KMS-11 (cell line): ENCODE results near the gene HLA-DPB1.

Experiments used
- H2AFZ ChIP-seq: fragments of 200-600 bp; sonication (generic); 2 replicates; pipeline ENCODE4 v1.6.1; 2016; ENCODE audit warnings: antibody characterized with exemption, mixed run types, low read depth
- H3K27ac ChIP-seq: fragments of 200-600 bp; sonication (generic); 2 replicates; pipeline ENCODE4 v1.6.1; 2016; ENCODE audit warnings: mild to moderate bottlenecking, mixed run types
- H3K27me3 ChIP-seq: fragments of 200-600 bp; sonication (generic); 2 replicates; pipeline ENCODE4 v1.6.1; 2017; ENCODE audit warnings: mild to moderate bottlenecking, low read depth, mixed run types, moderate library complexity; ENCODE audit not compliant: insufficient read depth
- H3K36me3 ChIP-seq: fragments of 200-600 bp; sonication (generic); 2 replicates; pipeline ENCODE4 v1.6.1; 2017; ENCODE audit warnings: mild to moderate bottlenecking, mixed run types; ENCODE audit not compliant: insufficient read depth
- H3K4me1 ChIP-seq: fragments of 200-600 bp; sonication (generic); 2 replicates; pipeline ENCODE4 v1.6.1; 2016; ENCODE audit warnings: mild to moderate bottlenecking, low read depth, mixed run types; ENCODE audit not compliant: poor library complexity, severe bottlenecking
- H3K4me2 ChIP-seq: fragments of 200-600 bp; sonication (generic); 2 replicates; pipeline ENCODE4 v1.7.0; 2016; ENCODE audit warnings: mild to moderate bottlenecking, mixed run types
- H3K4me3 ChIP-seq: fragments of 200-600 bp; sonication (generic); IDR thresholded peaks from 2 replicates; pipeline ENCODE4 v1.6.1; 2017; ENCODE audit warnings: low read depth, low read length, mixed read lengths; ENCODE audit not compliant: insufficient read depth
- H3K79me2 ChIP-seq: fragments of 200-600 bp; sonication (generic); 2 replicates; pipeline ENCODE4 v1.6.1; 2016; ENCODE audit warnings: low read depth, mixed run types; ENCODE audit not compliant: insufficient read depth
- H3K9ac ChIP-seq: fragments of 200-600 bp; sonication (generic); 2 replicates; pipeline ENCODE4 v1.6.1; 2016; ENCODE audit warnings: mild to moderate bottlenecking, mixed run types
- H4K20me1 ChIP-seq: fragments of 200-600 bp; sonication (generic); 2 replicates; pipeline ENCODE4 v1.6.1; 2016; ENCODE audit warnings: mild to moderate bottlenecking, mixed run types; ENCODE audit not compliant: insufficient read depth
- CTCF ChIP-seq: fragments of 200-600 bp; sonication (generic); conservative IDR thresholded peaks from 2 replicates; pipeline ENCODE4 v1.6.1; 2017; ENCODE audit warnings: low read depth, mild to moderate bottlenecking, antibody characterized with exemption, low read length, moderate library complexity, mixed read lengths

Gene HLA-DPB1

GRCh38 chr6:33050014-33050810 lies 25.6 kb upstream of the HLA-DPB1 start:
- no peak overlapping the region for H3K27ac ChIP-seq
- no peak overlapping the region for H3K4me3 ChIP-seq
- H3K79me2 ChIP-seq: no peaks in the 10 kb centered on the region
- no peaks in the 10 kb centered on the region for H3K27me3 ChIP-seq
- H3K9ac ChIP-seq: no peak overlapping the region
- no peak overlapping the region for H3K4me2 ChIP-seq
- H4K20me1 ChIP-seq: no peaks in the 10 kb centered on the region
- H2AFZ ChIP-seq: no peak overlapping the region
- TF ChIP-seq CTCF: no peak
- no peaks in the 10 kb centered on the region for H3K4me1 ChIP-seq
- H3K36me3 ChIP-seq: no peaks in the 10 kb centered on the region

GRCh38 chr6:33052627-33053026 lies 23.2 kb upstream of the HLA-DPB1 start:
- Histone ChIP-seq H3K79me2 (no peaks in the 10 kb centered on the region), H3K4me2 (no peak overlapping the region), H3K27ac (no peak overlapping the region), H3K4me1 (no peaks in the 10 kb centered on the region), H4K20me1 (no peaks in the 10 kb centered on the region), H2AFZ (no peak overlapping the region), H3K27me3 (no peaks in the 10 kb centered on the region), H3K9ac (no peak overlapping the region), H3K36me3 (no peaks in the 10 kb centered on the region), H3K4me3 (no peak overlapping the region)
- TF ChIP-seq CTCF: no peak

- Histone ChIP-seq H3K4me1 (no peaks in the 10 kb centered on the region), H3K27me3 (no peaks in the 10 kb centered on the region), H3K9ac (no peak overlapping the region), H3K4me2 (no peak overlapping the region), H3K79me2 (no peaks in the 10 kb centered on the region), H4K20me1 (no peaks in the 10 kb centered on the region), H2AFZ (no peak overlapping the region), H3K27ac (no peak overlapping the region), H3K36me3 (no peaks in the 10 kb centered on the region), H3K4me3 (no peak overlapping the region)
- no peak for TF ChIP-seq CTCF
These were observed 22.6 kb upstream of the HLA-DPB1 start for GRCh38 chr6:33053230-33053629.

- H3K4me3 ChIP-seq: no peak overlapping the region
- no peak overlapping the region for H2AFZ ChIP-seq
- H3K79me2 ChIP-seq: no peaks in the 10 kb centered on the region
- no peaks in the 10 kb centered on the region for H3K36me3 ChIP-seq
- no peaks in the 10 kb centered on the region for H3K27me3 ChIP-seq
- no peaks in the 10 kb centered on the region for H4K20me1 ChIP-seq
- H3K9ac ChIP-seq: no peak overlapping the region
- H3K4me1 ChIP-seq: peaks cover 7% of the 10 kb centered on the region
- no peak for TF ChIP-seq CTCF
- H3K27ac ChIP-seq: no peak overlapping the region
- no peak overlapping the region for H3K4me2 ChIP-seq
These were observed 18.3 kb upstream of the HLA-DPB1 start for GRCh38 chr6:33057222-33058150.
